Stomach (tissue), 9 donors: Measurements from ENCODE around the gene BLOC1S3. TPM values are rescaled to one million over a fixed set of nuclear protein-coding genes. Genes with fewer than 3 reads are reported as not detected.

ENCODE experiments used
- DNase-seq, 2 donors: peaks; one replicate each; pipeline versions ENCODE4 v3.0.0 to v3.0.0-alpha.2; 2013 to 2019
- H3K27ac ChIP-seq, 5 donors: fragments of 200-600 bp in 4 of 5; sonication (generic) in 4 of 5; one replicate each; pipeline ENCODE4 v1.5.1; 2013 to 2019; ENCODE audit warnings: mild to moderate bottlenecking in 1 of 5, moderate library complexity in 1 of 5
- H3K27me3 ChIP-seq, 3 donors: fragments of 200-600 bp; sonication (generic); one replicate each; pipeline ENCODE4 v1.5.1; 2017 to 2019; ENCODE audit warnings: mixed run types in 1 of 3
- H3K36me3 ChIP-seq, 4 donors: fragments of 200-600 bp; sonication (generic); 1 replicate in 3 of 4; 2 replicates in 1 of 4; pipeline ENCODE4 v1.5.1; 2016 to 2019
- H3K4me1 ChIP-seq, 4 donors: fragments of 200-600 bp; sonication (generic); one replicate each; pipeline ENCODE4 v1.5.1; 2016 to 2019
- H3K4me3 ChIP-seq, 4 donors: fragments of 200-600 bp; sonication (generic) in 3 of 4; one replicate each; pipeline ENCODE4 v1.5.1; 2016 to 2019; ENCODE audit warnings: mild to moderate bottlenecking in 1 of 4
- H3K9me3 ChIP-seq, 4 donors: fragments of 200-600 bp; sonication (generic); one replicate each; pipeline ENCODE4 v1.5.1; 2016 to 2019
- EP300 ChIP-seq: sonication (generic); formaldehyde crosslinking; IDR thresholded peaks from one replicate; pipeline ENCODE4 v1.6.1; 2017; ENCODE audit warnings: antibody characterized with exemption
- POLR2A ChIP-seq, 4 donors: fragments of 450-650 bp; IDR thresholded peaks; one replicate each; pipeline ENCODE4 v1.6.1; 2016; ENCODE audit warnings: antibody characterized with exemption in 4 of 4, control low read depth in 2 of 4, mild to moderate bottlenecking in 1 of 4, moderate library complexity in 1 of 4
- POLR2AphosphoS5 ChIP-seq, 3 donors: sonication (generic); formaldehyde crosslinking; IDR thresholded peaks; one replicate each; pipeline ENCODE4 v1.6.1; 2016; ENCODE audit warnings: antibody characterized with exemption in 3 of 3
- WGBS, 5 donors: extraction: QIAGEN DNeasy Blood & Tissue Kit in 3 of 5; methylation state at CpG; one replicate each; pipeline versions ENCODE4 v1.1.5 to v1.1.7; 2013 to 2018; 5-methylcytosine and 5-hydroxymethylcytosine counted together
- intact Hi-C: fragments of 100-400 bp; cut with DNase I; formaldehyde crosslinking; loops from one replicate; pipeline ENCODE4 v1.15.1; 2023; ENCODE audit warnings: low total_unique reads
- polyA plus RNA-seq, 3 donors: library from polyadenylated mRNA; stranded (reverse); fragments of 200-250 nt; gene quantifications; one replicate each; pipeline ENCODE4 v1.2.3, GENCODE V29; 2013
- total RNA-seq, 5 donors: library from RNA; depleted of rRNA; stranded (reverse); fragments of >200 nt; gene quantifications; one replicate each; pipeline versions ENCODE4 v1.1.0 to v1.2.3, GENCODE V29; 2014 to 2016
- TF ChIP-seq, protein P1 (sequence below), 7 experiments: fragments of 450-650 bp in 4 of 7; fragments of 200-600 bp in 3 of 7; sonication (generic) in 3 of 7; IDR thresholded peaks; one replicate each; pipeline ENCODE4 v1.5.1; 2016 to 2019; ENCODE audit warnings: antibody characterized with exemption in 7 of 7, control low read depth in 2 of 7, mild to moderate bottlenecking in 1 of 7
- donor health status: healthy with polysubstance abuse.
- donor health status: Bipolar disorder and iron deficiency.
- donor health status: healthy.

Gene BLOC1S3
- total and polyA plus RNA-seq, 8 donors: 3.1 to 71.0 (median 5.9) TPM

DNA sequence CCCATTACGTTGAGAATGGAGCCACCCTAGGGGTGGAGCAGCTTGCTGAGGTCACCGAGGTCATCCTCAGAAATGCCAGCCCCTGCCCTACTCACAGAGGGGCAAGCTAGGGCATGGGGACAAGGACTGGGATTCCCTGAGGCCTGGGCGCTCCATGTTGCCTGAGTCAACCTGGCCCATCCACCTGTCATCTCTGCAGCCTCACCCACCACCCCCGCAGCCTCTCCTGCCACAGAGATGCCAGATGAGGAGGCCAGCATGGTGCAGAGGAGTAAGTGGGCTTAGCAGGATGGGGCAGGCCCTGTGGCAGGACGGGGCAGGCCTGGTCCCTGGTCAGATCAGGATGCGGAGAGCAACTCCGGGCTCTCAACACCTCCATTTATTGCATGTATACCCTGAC, 27.3 kb upstream of the BLOC1S3 start:
- intact Hi-C loops: no loop called here

GRCh38 chr19:45151821-45152503, 26.6 kb upstream of the BLOC1S3 start:
- Histone ChIP-seq H3K27me3 (peaks cover 0 to 56% (median 23%) of the 10 kb centered on the region in 3 donors), H3K4me1 (peaks cover 26 to 41% (median 31%) of the 10 kb centered on the region in 4 donors), H3K9me3 (peaks cover 0 to 4% (median 0%) of the 10 kb centered on the region in 4 donors), H3K4me3 (peak overlapping the region; percentile 25 to 45 (median 33)), H3K27ac (no peak overlapping the region), H3K36me3 (peaks cover 6 to 25% (median 12%) of the 10 kb centered on the region in 4 donors)
- DNase-seq: no peak
- intact Hi-C loops: no loop called here
- TF ChIP-seq POLR2AphosphoS5 (IDR thresholded peaks at IDR 0.05): no peak
- TF ChIP-seq POLR2A (IDR thresholded peaks at IDR 0.05): no peak
- TF ChIP-seq EP300: no peak
- TF ChIP-seq, protein P1, sequence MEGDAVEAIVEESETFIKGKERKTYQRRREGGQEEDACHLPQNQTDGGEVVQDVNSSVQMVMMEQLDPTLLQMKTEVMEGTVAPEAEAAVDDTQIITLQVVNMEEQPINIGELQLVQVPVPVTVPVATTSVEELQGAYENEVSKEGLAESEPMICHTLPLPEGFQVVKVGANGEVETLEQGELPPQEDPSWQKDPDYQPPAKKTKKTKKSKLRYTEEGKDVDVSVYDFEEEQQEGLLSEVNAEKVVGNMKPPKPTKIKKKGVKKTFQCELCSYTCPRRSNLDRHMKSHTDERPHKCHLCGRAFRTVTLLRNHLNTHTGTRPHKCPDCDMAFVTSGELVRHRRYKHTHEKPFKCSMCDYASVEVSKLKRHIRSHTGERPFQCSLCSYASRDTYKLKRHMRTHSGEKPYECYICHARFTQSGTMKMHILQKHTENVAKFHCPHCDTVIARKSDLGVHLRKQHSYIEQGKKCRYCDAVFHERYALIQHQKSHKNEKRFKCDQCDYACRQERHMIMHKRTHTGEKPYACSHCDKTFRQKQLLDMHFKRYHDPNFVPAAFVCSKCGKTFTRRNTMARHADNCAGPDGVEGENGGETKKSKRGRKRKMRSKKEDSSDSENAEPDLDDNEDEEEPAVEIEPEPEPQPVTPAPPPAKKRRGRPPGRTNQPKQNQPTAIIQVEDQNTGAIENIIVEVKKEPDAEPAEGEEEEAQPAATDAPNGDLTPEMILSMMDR (IDR thresholded peaks at IDR 0.05): no peak
- 12 to 36% (median 17%) methylated on average over 14 to 64 of the region's 64 CpGs for WGBS, 5 donors

More for the DNA sequence above, 27.3 kb upstream of the BLOC1S3 start:
- Histone ChIP-seq H3K4me3 (no peak overlapping the region), H3K4me1 (peaks cover 26 to 41% (median 31%) of the 10 kb centered on the region in 4 donors), H3K9me3 (peaks cover 0 to 4% (median 0%) of the 10 kb centered on the region in 4 donors), H3K27me3 (peaks cover 0 to 51% (median 23%) of the 10 kb centered on the region in 3 donors), H3K27ac (no peak overlapping the region), H3K36me3 (peaks cover 6 to 31% (median 19%) of the 10 kb centered on the region in 4 donors)
- 70 to 93% (median 82%) methylated on average over 4 to 7 of the region's 7 CpGs for WGBS, 5 donors
- TF ChIP-seq EP300 (no peak), POLR2AphosphoS5 (IDR thresholded peaks at IDR 0.05) (no peak), POLR2A (IDR thresholded peaks at IDR 0.05) (no peak)
- TF ChIP-seq, protein P1 (IDR thresholded peaks at IDR 0.05): no peak
- DNase-seq: no peak

DNA sequence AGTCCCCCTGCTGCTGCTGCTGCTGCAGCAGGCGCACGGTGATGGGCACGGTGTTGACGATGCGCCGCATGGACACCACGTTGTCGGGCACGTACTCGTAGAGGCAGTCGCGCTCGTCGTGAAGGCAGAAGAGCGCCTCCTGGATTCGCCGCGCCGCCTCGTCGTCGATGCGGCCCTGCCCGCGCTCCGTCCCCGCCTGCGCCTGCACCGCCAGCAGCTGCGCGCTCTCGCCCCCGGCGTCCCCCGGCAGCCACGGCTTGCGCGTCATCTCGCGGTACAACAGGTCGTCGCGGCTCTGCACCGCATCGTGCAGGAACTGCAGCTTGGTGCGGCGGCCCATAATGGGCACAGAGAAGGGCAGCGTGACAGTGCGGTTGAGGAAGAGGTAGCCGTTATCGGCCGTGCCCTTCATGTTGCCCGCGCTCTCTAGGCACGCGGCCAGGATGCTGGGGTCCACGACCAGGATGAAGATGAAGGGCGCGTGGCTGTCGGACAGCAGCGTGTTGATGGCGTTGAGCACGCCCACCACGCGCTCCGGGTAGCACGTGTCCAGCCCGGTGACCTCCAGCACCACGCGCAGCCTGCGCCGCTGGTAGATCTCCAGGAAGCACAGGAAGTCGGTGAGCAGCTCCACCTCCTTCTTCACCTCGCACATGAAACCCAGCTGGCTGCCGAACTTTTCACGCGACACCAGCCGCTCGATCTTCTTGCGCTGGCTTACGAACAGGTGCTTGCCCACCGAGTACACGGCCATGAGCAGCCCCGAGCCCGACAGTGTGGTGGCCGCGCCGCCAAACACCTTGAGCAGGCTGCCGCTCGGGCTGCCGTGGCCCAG, 25.9 kb upstream of the BLOC1S3 start:
- peaks cover under 1 to 17% (median 5%) of the 10 kb centered on the region in 4 donors for H3K36me3 ChIP-seq
- peak; percentile 58 to 85 for DNase-seq
- no peak overlapping the region for H3K27ac ChIP-seq
- H3K9me3 ChIP-seq: peaks cover 0 to 4% (median 0%) of the 10 kb centered on the region in 4 donors
- intact Hi-C loops: no loop called here
- peak overlapping the region; percentile 25 to 45 (median 33) for H3K4me3 ChIP-seq
- peaks cover 26 to 41% (median 31%) of the 10 kb centered on the region in 4 donors for H3K4me1 ChIP-seq
- H3K27me3 ChIP-seq: peaks cover 0 to 56% (median 23%) of the 10 kb centered on the region in 3 donors
- TF ChIP-seq EP300: no peak
- TF ChIP-seq, protein P1 (IDR thresholded peaks at IDR 0.05): no peak
- peak in 2 of 3 donors; percentile 8 to 16 for TF ChIP-seq POLR2AphosphoS5 (IDR thresholded peaks at IDR 0.05)
- no peak for TF ChIP-seq POLR2A (IDR thresholded peaks at IDR 0.05)
- WGBS, 5 donors: 2 to 10% (median 3%) methylated on average over 45 to 91 of the region's 91 CpGs
